GM18526 (cell line): Measurements from ENCODE around the gene DNASE1L2.

Experiments
- POLR2A ChIP-seq: IDR thresholded peaks from 3 replicates; pipeline ENCODE4 v1.6.1; 2011; ENCODE audit not compliant: insufficient read length; ENCODE audit errors: extremely low read depth

Gene DNASE1L2

DNA sequence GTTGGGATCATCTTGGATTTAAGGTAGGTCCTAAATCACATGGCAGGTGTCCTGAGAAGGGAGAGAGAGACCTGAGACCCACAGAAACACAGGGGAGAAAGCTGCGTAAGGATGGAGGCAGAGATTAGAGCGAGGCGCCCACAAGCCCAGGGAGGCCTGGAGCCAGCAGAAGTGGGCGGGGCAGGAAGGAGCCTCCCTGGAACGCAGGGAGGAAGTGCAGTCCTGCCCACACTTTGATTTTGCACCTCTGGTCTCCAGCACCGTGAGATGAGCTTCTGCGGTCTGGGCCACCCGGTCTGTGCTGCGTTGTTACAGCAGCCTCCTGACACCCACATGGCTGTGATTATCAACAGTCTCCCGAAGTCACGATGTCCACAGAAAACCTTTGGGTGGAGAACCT, 6.4 kb downstream of the DNASE1L2 start:
- TF ChIP-seq POLR2A, result no peak

- no peak for TF ChIP-seq POLR2A
These were observed 6.8 kb downstream of the DNASE1L2 start for GRCh38 chr16:2243031-2243528.

- no peak for TF ChIP-seq POLR2A
These were observed 7.5 kb downstream of the DNASE1L2 start for GRCh38 chr16:2243781-2244180.

DNA sequence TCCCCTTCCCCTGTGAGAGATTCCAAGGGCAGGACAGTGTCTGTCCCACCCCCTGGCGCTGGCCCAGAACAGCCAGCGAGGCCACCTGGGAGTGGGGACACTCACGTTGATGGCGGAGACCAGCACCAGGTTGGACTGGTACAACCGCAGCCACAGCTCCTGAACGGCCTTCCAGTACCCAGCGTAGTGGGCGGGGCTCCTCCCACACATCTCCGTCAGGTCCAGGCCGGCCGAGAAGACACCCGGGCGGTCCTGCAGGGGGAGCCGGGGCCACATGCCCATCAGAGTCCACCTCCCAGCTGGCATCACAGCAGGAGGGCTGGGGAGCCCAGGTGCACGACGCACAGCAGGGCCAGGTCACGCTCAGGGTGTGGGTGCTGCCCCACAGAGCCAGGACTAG, 8.1 kb downstream of the DNASE1L2 start:
- no peak for TF ChIP-seq POLR2A

DNA sequence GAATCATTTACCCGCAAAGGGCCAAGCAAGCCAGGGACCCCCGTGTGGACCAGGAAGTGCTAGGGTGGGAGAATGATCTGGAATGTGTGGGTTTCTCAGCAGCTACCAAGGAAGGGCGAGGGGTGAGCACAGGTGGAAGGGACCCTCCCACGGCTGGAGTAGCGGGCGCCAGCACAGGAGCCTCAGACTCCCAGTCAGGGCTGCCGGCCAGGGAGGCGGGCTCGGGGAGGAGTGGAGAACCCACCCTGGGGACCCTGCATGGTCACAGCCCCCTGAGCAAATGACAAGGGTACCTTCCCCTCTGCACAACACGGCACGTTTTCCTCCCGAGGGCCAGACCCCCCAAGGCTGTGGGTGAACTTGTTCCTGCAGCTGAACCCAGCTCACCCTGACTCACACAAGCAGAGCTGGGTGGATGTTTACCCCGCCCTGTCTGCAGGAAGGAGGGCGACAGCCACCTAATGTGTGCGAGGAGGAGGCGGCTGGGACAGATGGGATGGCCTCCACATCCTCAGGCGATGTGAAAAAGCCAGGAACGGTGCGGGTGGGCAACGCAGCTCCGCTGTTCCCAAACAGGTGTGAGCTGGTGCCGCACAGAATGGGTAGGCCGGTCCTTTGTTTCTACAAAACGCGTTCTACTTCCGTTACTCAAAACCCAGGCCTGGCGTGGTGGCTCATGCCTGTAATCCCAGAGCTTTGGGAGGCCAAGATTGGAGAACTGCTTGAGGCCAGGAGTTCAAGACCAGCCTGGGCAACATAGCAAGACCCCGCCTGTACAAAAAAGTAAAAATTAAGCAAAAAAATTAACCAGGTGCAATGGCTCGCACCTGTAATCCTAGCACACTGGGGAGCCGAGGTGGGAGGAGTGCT, 8.9 kb downstream of the DNASE1L2 start:
- no peak for TF ChIP-seq POLR2A

- TF ChIP-seq POLR2A, result no peak
These were observed 10.1 kb downstream of the DNASE1L2 start for GRCh38 chr16:2246301-2246885.

DNA sequence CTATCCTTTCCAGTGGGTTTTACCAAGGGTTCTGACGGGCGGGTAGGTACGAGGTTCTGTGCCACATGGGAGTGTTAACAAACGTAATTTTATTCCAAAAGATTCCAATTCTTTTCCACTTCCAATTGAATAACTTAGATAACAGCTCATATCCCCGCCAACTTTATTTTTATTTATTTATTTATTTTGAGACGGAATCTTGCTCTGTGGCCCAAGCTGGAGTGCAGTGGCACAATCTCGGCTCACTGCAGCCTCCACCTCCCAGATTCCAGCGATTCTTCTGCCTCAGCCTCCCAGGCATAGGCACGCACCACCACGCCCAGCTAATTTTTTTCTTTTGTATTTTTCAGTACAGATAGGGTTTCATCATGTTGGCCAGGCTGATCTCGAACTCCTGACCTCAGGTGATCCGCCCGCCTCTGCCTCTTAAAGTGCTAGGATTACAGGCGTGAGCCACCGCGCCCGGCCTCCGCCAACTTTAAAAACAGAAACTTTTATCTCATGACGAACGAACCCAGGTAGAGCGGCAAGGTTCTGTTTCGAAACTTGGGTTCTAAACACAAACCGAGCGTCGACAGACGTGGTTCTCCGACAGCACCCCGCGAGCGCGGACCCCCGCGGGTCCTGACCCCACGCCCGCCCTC, 14.5 kb downstream of the DNASE1L2 start:
- no peak for TF ChIP-seq POLR2A

DNA sequence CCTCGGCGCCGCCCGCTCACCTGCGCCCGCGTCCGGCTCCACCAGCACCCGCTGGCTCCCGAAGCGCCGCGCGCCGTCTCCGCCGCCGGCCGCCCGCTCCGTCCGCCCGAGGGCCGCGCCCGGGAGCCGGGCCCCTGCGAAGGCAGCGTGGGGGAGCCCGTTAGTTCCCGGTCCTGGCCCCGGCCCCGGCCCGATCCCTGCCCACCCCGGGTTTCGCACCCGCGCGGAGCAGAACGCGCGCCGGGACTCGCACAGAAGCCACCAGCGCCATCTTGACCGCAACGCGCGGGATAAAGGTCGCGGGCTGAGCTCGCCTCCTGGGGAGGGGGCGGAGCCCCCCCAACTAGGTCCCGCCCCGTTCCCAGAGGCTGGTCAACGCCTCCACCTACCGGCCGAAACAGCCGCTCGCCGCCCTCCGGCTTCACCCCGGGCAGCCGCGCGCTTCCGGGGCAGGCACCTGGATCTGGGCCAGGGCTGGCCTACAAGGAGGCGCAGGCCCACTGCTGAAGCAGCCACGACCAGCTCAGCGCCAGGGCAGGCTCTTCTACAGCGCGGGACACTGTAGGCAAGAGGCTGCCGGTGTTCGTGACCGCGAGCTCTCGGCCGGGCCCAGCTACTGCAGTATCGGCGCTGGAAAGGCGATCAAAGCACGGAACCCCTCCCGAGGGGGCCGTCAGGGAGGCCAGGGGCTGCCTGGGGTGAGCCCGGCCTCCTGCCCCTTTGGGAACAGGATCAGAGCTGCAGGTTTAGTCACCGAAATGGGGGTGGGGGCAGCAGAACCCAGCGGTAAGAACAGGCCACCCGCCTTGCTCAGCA, 15.3 kb downstream of the DNASE1L2 start, which contains the start of gene ECI1:
Gene ECI1 (minus strand): TSS at position 292 of the 816 bp plus-strand sequence. CDS start 21 bp downstream, at position 271.
- TF ChIP-seq POLR2A, result peak; percentile 86

GRCh38 chr16:2252806-2253148, 16.5 kb downstream of the DNASE1L2 start:
- TF ChIP-seq POLR2A, result no peak

- no peak for TF ChIP-seq POLR2A
These were observed 17.0 kb downstream of the DNASE1L2 start for GRCh38 chr16:2253293-2253692.

DNA sequence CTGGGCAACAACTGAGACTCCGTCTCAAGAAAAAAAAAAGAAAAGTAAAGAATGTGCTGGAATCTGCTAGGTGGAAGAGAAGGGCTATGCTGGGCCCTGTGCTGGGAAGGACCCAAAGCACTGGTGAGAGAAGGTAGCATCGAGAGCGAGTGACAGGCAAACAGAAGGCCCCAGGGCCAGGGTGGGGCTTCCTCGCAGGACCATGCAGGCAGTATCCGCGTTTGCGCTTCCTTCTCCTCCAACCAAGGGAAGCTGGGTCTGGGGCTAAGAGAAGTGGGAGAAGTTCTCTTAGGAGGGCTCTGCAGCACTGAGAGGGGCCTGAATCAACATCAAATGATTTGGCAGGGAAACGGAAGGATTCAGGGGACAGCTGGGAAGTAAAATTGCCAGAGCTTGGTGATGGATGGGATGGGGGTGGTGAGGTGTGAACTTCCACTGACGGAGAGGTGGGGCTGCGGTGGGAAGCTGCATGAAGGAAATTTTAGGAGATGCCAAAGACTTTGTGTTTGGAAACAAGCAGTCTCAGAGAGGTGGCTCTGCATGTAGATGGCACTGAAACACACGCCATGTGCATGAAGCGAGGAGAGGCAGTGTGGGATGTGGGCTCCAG, 20.4 kb downstream of the DNASE1L2 start:
- TF ChIP-seq POLR2A, result no peak

DNA sequence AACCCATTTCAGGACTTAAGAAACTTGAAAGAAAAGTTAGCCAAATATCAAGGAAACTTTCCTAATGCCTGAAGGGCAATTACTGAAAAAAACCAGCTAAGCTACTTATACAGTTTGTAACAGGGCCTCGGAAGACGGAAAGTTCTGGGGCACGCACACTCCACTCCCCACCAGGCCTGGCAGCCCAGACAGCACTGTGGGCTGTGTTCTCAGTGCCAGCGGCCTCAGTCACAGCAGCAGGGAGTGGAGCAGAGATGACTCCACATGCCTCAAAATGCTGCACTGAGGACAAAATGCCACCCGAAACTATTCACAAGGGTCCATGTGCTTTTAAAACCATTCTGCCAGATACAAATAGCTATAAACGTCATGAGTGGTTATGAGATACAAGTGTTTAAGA, 21.5 kb downstream of the DNASE1L2 start:
- TF ChIP-seq POLR2A, result no peak

GRCh38 chr16:2260250-2260649, 24.0 kb downstream of the DNASE1L2 start:
- no peak for TF ChIP-seq POLR2A

GRCh38 chr16:2267913-2268666, 31.8 kb downstream of the DNASE1L2 start, which contains the start of gene RNPS1:
RNPS1 (minus strand) TSS chr16:2268126; CDS start chr16:2264643, 3,483 bp downstream.
- peak; percentile 93 for TF ChIP-seq POLR2A

DNA sequence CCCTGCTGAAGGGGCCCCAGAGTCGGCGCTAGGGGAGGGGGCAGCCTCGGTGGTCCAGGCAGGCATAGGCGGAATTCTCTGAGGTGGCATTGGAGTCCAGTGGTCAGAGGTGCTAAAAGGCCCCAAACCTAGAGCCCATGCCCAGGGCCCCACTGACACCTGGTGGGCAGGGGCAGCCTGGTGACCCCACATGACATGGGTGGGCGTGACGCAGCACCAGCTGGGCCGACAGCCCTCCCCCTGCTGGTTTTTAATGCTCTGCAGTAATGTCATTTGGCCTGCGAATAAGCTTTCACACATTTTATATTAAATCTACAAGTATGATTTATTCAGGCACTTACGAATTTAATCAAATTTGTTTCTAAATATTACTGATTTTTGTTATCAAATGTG, 33.8 kb downstream of the DNASE1L2 start:
- no peak for TF ChIP-seq POLR2A
